GM19397 (cell line): ENCODE data around the gene SMYD3.
"Not testable (repeated sequence)": the region's sequence is repeated elsewhere in the genome, so short reads cannot be mapped to it uniquely, and the experiment has no call there.

Experiments
- ATAC-seq: cut with Tn5 transposase; IDR thresholded peaks from one replicate; pipeline ENCODE4 v1.9.1; 2021; ENCODE audit warnings: mild to moderate bottlenecking, moderate library complexity; ENCODE audit not compliant: unreplicated experiment

The SMYD3 gene

GRCh38 chr1:246078888-246079252 is 428.2 kb downstream of the SMYD3 start:
- no peak for ATAC-seq

- ATAC-seq = no peak
Observed at GRCh38 chr1:246078126-246078887, 428.8 kb downstream of the SMYD3 start.

- no peak for ATAC-seq
Observed at GRCh38 chr1:246077476-246077875, 429.6 kb downstream of the SMYD3 start.

- no peak for ATAC-seq
Observed at GRCh38 chr1:246074421-246074820, 432.7 kb downstream of the SMYD3 start.

- ATAC-seq = no peak
Observed at GRCh38 chr1:246072456-246072955, 434.6 kb downstream of the SMYD3 start.

GRCh38 chr1:246071981-246072380 is 435.1 kb downstream of the SMYD3 start:
- not testable (repeated sequence) for ATAC-seq

- ATAC-seq = not testable (repeated sequence)
Observed at GRCh38 chr1:246071561-246071960, 435.5 kb downstream of the SMYD3 start.

GRCh38 chr1:246069581-246069980 is 437.5 kb downstream of the SMYD3 start:
- ATAC-seq = no peak

GRCh38 chr1:246068619-246069509 is 438.2 kb downstream of the SMYD3 start:
- ATAC-seq = no peak

- ATAC-seq = no peak
Observed at GRCh38 chr1:246068217-246068512, 438.9 kb downstream of the SMYD3 start.

- no peak for ATAC-seq
Observed at GRCh38 chr1:246067432-246068216, 439.5 kb downstream of the SMYD3 start.

GRCh38 chr1:246066573-246066972 is 440.5 kb downstream of the SMYD3 start:
- no peak for ATAC-seq

- ATAC-seq = no peak
Observed at GRCh38 chr1:246065592-246065991, 441.5 kb downstream of the SMYD3 start.

- no peak for ATAC-seq
Observed at GRCh38 chr1:246064891-246065290, 442.2 kb downstream of the SMYD3 start.

GRCh38 chr1:246063013-246063616 is 444.0 kb downstream of the SMYD3 start:
- no peak for ATAC-seq

GRCh38 chr1:246058466-246058865 is 448.6 kb downstream of the SMYD3 start:
- ATAC-seq = no peak

GRCh38 chr1:246052603-246053002 is 454.5 kb downstream of the SMYD3 start:
- ATAC-seq = no peak

- no peak for ATAC-seq
Observed at GRCh38 chr1:246051909-246052518, 455.1 kb downstream of the SMYD3 start.

GRCh38 chr1:246048693-246049092 is 458.4 kb downstream of the SMYD3 start:
- no peak for ATAC-seq

GRCh38 chr1:246043556-246043955 is 463.5 kb downstream of the SMYD3 start:
- ATAC-seq = no peak
